GM21447 (cell line): ENCODE results near the gene MYH11.
"Not testable (repeated sequence)": the region's sequence is repeated elsewhere in the genome, so short reads cannot be mapped to it uniquely, and the experiment has no call there.

Experiments
- ATAC-seq: cut with Tn5 transposase; IDR thresholded peaks from one replicate; pipeline ENCODE4 v1.9.1; 2021; ENCODE audit not compliant: unreplicated experiment

The MYH11 gene

GRCh38 chr16:15723808-15724207, 133.0 kb downstream of the MYH11 start:
- no peak for ATAC-seq

GRCh38 chr16:15721018-15721417, 135.8 kb downstream of the MYH11 start:
- no peak for ATAC-seq

GRCh38 chr16:15716694-15717447, 140.0 kb downstream of the MYH11 start:
- no peak for ATAC-seq

GRCh38 chr16:15715221-15715620, 141.6 kb downstream of the MYH11 start:
- ATAC-seq: no peak

GRCh38 chr16:15714393-15715172, 142.2 kb downstream of the MYH11 start:
- ATAC-seq: no peak

- no peak for ATAC-seq
Measured at GRCh38 chr16:15708997-15709396, 147.8 kb downstream of the MYH11 start.

- no peak for ATAC-seq
Measured at GRCh38 chr16:15708096-15708495, 148.7 kb downstream of the MYH11 start.

GRCh38 chr16:15707332-15707731, 149.5 kb downstream of the MYH11 start:
- ATAC-seq: no peak

- ATAC-seq: no peak
Measured at GRCh38 chr16:15705064-15705565, 151.7 kb downstream of the MYH11 start.

GRCh38 chr16:15704545-15704987, 152.3 kb downstream of the MYH11 start:
- ATAC-seq: no peak

GRCh38 chr16:15703029-15703736, 153.6 kb downstream of the MYH11 start:
- no peak for ATAC-seq

GRCh38 chr16:15701975-15702970, 154.6 kb downstream of the MYH11 start:
- ATAC-seq: no peak

GRCh38 chr16:15701367-15701766, 155.5 kb downstream of the MYH11 start:
- ATAC-seq: no peak

- no peak for ATAC-seq
Measured at GRCh38 chr16:15699819-15700218, 157.0 kb downstream of the MYH11 start.

- ATAC-seq: no peak
Measured at GRCh38 chr16:15694499-15694898, 162.3 kb downstream of the MYH11 start.

GRCh38 chr16:15692508-15692907, 164.3 kb downstream of the MYH11 start:
- ATAC-seq: not testable (repeated sequence)

GRCh38 chr16:15691046-15691445, 165.8 kb downstream of the MYH11 start:
- no peak for ATAC-seq

- ATAC-seq: no peak
Measured at GRCh38 chr16:15690296-15690695, 166.5 kb downstream of the MYH11 start.

GRCh38 chr16:15689290-15689689, 167.5 kb downstream of the MYH11 start:
- ATAC-seq: no peak

GRCh38 chr16:15686287-15686686, 170.5 kb downstream of the MYH11 start:
- no peak for ATAC-seq
